Caco-2 (cell line): Measurements from ENCODE around the gene SETX. TPM values are rescaled to one million over a fixed set of nuclear protein-coding genes. Genes with fewer than 3 reads are reported as not detected.

Source experiments
- BruUV-seq: library from RNA; stranded (reverse); fragments of 400-500 nt; replicated peaks from 2 replicates; lab custom pipeline; 2021; lab: Mats Ljungman, UMichigan
- CTCF ChIA-PET: fragments of 300-600 bp; sonication (Branson Sonifier 250); formaldehyde crosslinking; loops from one replicate; lab custom pipeline; 2022; ENCODE audit warnings: antibody characterized with exemption; lab: Charles Lee
- POLR2A ChIA-PET: fragments of 300-600 bp; sonication (Branson Sonifier 250); formaldehyde crosslinking; loops from one replicate; lab custom pipeline; 2022; ENCODE audit warnings: antibody characterized with exemption; lab: Charles Lee
- DNase-seq, 2 experiments: peaks; one replicate each; pipeline versions ENCODE4 v3.0.0 to v3.0.0-alpha.2; 2020 to 2022
- H3K27me3 ChIP-seq: replicated peaks from 2 replicates; pipeline ENCODE4 v1.6.0; 2011; ENCODE audit warnings: low read length; ENCODE audit not compliant: control insufficient read depth, insufficient read depth
- H3K36me3 ChIP-seq: 2 replicates; pipeline ENCODE4 v1.5.1; 2011; ENCODE audit warnings: low read length; ENCODE audit not compliant: control insufficient read depth, insufficient read depth
- H3K4me1 ChIP-seq: fragments of 250-450 bp; sonication (Bioruptor Pico); 2 replicates; pipeline ENCODE4 v1.5.1; 2020; ENCODE audit warnings: mild to moderate bottlenecking
- H3K4me3 ChIP-seq: 2 replicates; pipeline ENCODE4 v1.5.1; 2011; ENCODE audit warnings: low read depth, mild to moderate bottlenecking, control low read depth, low read length
- H3K9me3 ChIP-seq: fragments of 250-450 bp; sonication (Bioruptor Pico); 2 replicates; pipeline ENCODE4 v1.5.1; 2020; ENCODE audit warnings: mild to moderate bottlenecking, moderate library complexity
- H3K27ac Mint-ChIP-seq: one replicate; pipeline ENCODE4 v1.8.0; 2022; ENCODE audit warnings: mixed read lengths; ENCODE audit not compliant: unreplicated experiment
- H3K27me3 Mint-ChIP-seq: one replicate; pipeline ENCODE4 v1.8.0; 2022; ENCODE audit warnings: mixed read lengths; ENCODE audit not compliant: insufficient read depth, unreplicated experiment
- H3K36me3 Mint-ChIP-seq: one replicate; pipeline ENCODE4 v1.8.0; 2022; ENCODE audit warnings: mild to moderate bottlenecking, mixed read lengths; ENCODE audit not compliant: insufficient read depth, unreplicated experiment
- H3K4me1 Mint-ChIP-seq: one replicate; pipeline ENCODE4 v1.8.0; 2022; ENCODE audit warnings: low read depth, mixed read lengths; ENCODE audit not compliant: unreplicated experiment
- H3K4me3 Mint-ChIP-seq: one replicate; pipeline ENCODE4 v1.8.0; 2022; ENCODE audit warnings: mild to moderate bottlenecking, moderate library complexity, mixed read lengths; ENCODE audit not compliant: unreplicated experiment
- H3K9me3 Mint-ChIP-seq: one replicate; pipeline ENCODE4 v1.8.0; 2022; ENCODE audit warnings: mixed read lengths; ENCODE audit not compliant: unreplicated experiment
- CTCF ChIP-seq, 2 experiments: fragments of 200-600 bp in 1 of 2; IDR thresholded peaks; 1 replicate in 1 of 2; 2 replicates in 1 of 2; pipeline versions ENCODE4 v1.5.1 to v1.8.0; 2011 to 2022; ENCODE audit warnings: antibody characterized with exemption in 1 of 2, control low read depth in 1 of 2, inconsistent platforms in 1 of 2, low read depth in 1 of 2, low read length in 1 of 2, mild to moderate bottlenecking in 1 of 2, moderate library complexity in 1 of 2; ENCODE audit not compliant: insufficient read depth in 1 of 2, severe bottlenecking in 1 of 2, unreplicated experiment in 1 of 2
- intact Hi-C: fragments of 100-400 bp; cut with micrococcal nuclease; formaldehyde crosslinking; loops from one replicate; pipeline ENCODE4 v1.10.0; 2022; ENCODE audit not compliant: unreplicated experiment
- total RNA-seq: library from RNA; stranded (reverse); gene quantifications from 2 replicates; pipeline ENCODE4 v1.2.3, GENCODE V29; 2022

The SETX gene
- total RNA-seq, 1 experiment from 2014 or later = 31.1 TPM

GRCh38 chr9:132311978-132312377 lies 42.8 kb downstream of the SETX start:
- ChIA-PET CTCF (no interaction called here), POLR2A (interaction anchor here (0.8 kb wide), 1 partner anchor 43 kb away, joined by 8 read pairs; the partner anchor contains the start of gene SETX)
- Mint-ChIP-seq H3K4me3 (no peak overlapping the region), H3K27ac (no peak overlapping the region), H3K36me3 (peaks cover 44% of the 10 kb centered on the region), H3K9me3 (no peaks in the 10 kb centered on the region), H3K27me3 (no peaks in the 10 kb centered on the region), H3K4me1 (no peaks in the 10 kb centered on the region)
- intact Hi-C loops = no loop called here
- no peak overlapping the region for H3K4me3 ChIP-seq
- no TSS peak for BruUV-seq
- DNase-seq = no peak
- no peaks in the 10 kb centered on the region for H3K36me3 ChIP-seq
- no peaks in the 10 kb centered on the region for H3K27me3 ChIP-seq
- TF ChIP-seq CTCF (IDR thresholded peaks at IDR 0.05; ENCODE audit: insufficient read depth in 1 of 2, low read depth in 1 of 2, low read length in 1 of 2, severe bottlenecking in 1 of 2, unreplicated experiment in 1 of 2) = no peak
- H3K4me1 ChIP-seq = no peaks in the 10 kb centered on the region
- H3K9me3 ChIP-seq = no peaks in the 10 kb centered on the region

GRCh38 chr9:132309056-132309455 lies 45.7 kb downstream of the SETX start:
- no peak for DNase-seq
- no peak for TF ChIP-seq CTCF (IDR thresholded peaks at IDR 0.05; ENCODE audit: insufficient read depth in 1 of 2, low read depth in 1 of 2, low read length in 1 of 2, severe bottlenecking in 1 of 2, unreplicated experiment in 1 of 2)
- Mint-ChIP-seq H3K9me3 (no peaks in the 10 kb centered on the region), H3K4me1 (no peaks in the 10 kb centered on the region), H3K27me3 (no peaks in the 10 kb centered on the region), H3K4me3 (no peak overlapping the region), H3K36me3 (peaks cover 66% of the 10 kb centered on the region), H3K27ac (no peak overlapping the region)
- ChIA-PET POLR2A (no interaction called here), CTCF (no interaction called here)
- H3K9me3 ChIP-seq = no peaks in the 10 kb centered on the region
- no peaks in the 10 kb centered on the region for H3K27me3 ChIP-seq
- H3K36me3 ChIP-seq = no peaks in the 10 kb centered on the region
- intact Hi-C loops = no loop called here
- no TSS peak for BruUV-seq
- no peak overlapping the region for H3K4me3 ChIP-seq
- no peaks in the 10 kb centered on the region for H3K4me1 ChIP-seq

- no peaks in the 10 kb centered on the region; the same call in 1 of the 2 replicates for H3K36me3 ChIP-seq
- no peak overlapping the region for H3K27ac Mint-ChIP-seq
Observed at GRCh38 chr9:132301521-132301920, 53.3 kb downstream of the SETX start.

More at GRCh38 chr9:132301521-132301920, 53.3 kb downstream of the SETX start:
- H3K4me1 ChIP-seq = peaks cover 3% of the 10 kb centered on the region; the same call in 1 of the 2 replicates
- Mint-ChIP-seq H3K27me3 (no peaks in the 10 kb centered on the region), H3K4me1 (peaks cover 6% of the 10 kb centered on the region), H3K36me3 (peaks cover 85% of the 10 kb centered on the region), H3K9me3 (no peaks in the 10 kb centered on the region), H3K4me3 (no peak overlapping the region)
- no peak overlapping the region for H3K4me3 ChIP-seq
- no TSS peak for BruUV-seq
- DNase-seq = no peak
- intact Hi-C loops = no loop called here
- no peaks in the 10 kb centered on the region for H3K27me3 ChIP-seq
- CTCF ChIA-PET = no interaction called here
- POLR2A ChIA-PET = no interaction called here
- H3K9me3 ChIP-seq = no peaks in the 10 kb centered on the region
- TF ChIP-seq CTCF (IDR thresholded peaks at IDR 0.05; ENCODE audit: insufficient read depth in 1 of 2, low read depth in 1 of 2, low read length in 1 of 2, severe bottlenecking in 1 of 2, unreplicated experiment in 1 of 2) = no peak
